Neural crest cell (in vitro differentiated cells): Measurements from ENCODE around the gene SETMAR. TPM values are rescaled to one million over a fixed set of nuclear protein-coding genes. Genes with fewer than 3 reads are reported as not detected.

Experiments
- DNase-seq: peaks from one replicate; pipeline ENCODE4 v3.0.0; 2021; ENCODE audit warnings: low read depth, mixed read lengths, low spot score
- H3K27ac Mint-ChIP-seq: one replicate; pipeline ENCODE4 v1.8.0; 2021; ENCODE audit warnings: mild to moderate bottlenecking, mixed read lengths; ENCODE audit not compliant: unreplicated experiment
- H3K27me3 Mint-ChIP-seq: 2 replicates; pipeline ENCODE4 v1.8.0; 2021; ENCODE audit warnings: low read depth, mild to moderate bottlenecking, mixed read lengths
- H3K36me3 Mint-ChIP-seq: 2 replicates; pipeline ENCODE4 v1.8.0; 2021; ENCODE audit warnings: low read depth, mild to moderate bottlenecking, mixed read lengths
- H3K4me1 Mint-ChIP-seq: 2 replicates; pipeline ENCODE4 v1.8.0; 2021; ENCODE audit warnings: mixed read lengths
- H3K4me3 Mint-ChIP-seq: one replicate; pipeline ENCODE4 v1.8.0; 2021; ENCODE audit warnings: mild to moderate bottlenecking, mixed read lengths
- H3K9me3 Mint-ChIP-seq: 2 replicates; pipeline ENCODE4 v1.8.0; 2021; ENCODE audit warnings: mixed read lengths
- CTCF ChIP-seq: fragments of 200-600 bp; sonication (generic); conservative IDR thresholded peaks from 2 replicates; pipeline ENCODE4 v1.5.0; 2021; ENCODE audit warnings: antibody characterized with exemption, mild to moderate bottlenecking
- total RNA-seq: library from RNA; stranded (reverse); gene quantifications from 2 replicates; pipeline ENCODE4 v1.2.1, GENCODE V29; 2021

The SETMAR gene
- total RNA-seq, 1 donor from 2014 or later = 41.9 TPM

GRCh38 chr3:4351872-4352271, 48.7 kb downstream of the SETMAR start:
- no peak overlapping the region for H3K4me3 Mint-ChIP-seq
- H3K9me3 Mint-ChIP-seq = peaks cover 5% of the 10 kb centered on the region
- TF ChIP-seq CTCF = no peak
- no peak for DNase-seq
- H3K27ac Mint-ChIP-seq = no peak overlapping the region
- peaks cover 10% of the 10 kb centered on the region for H3K36me3 Mint-ChIP-seq
- H3K4me1 Mint-ChIP-seq = peaks cover 5% of the 10 kb centered on the region
- no peaks in the 10 kb centered on the region for H3K27me3 Mint-ChIP-seq

GRCh38 chr3:4355401-4356219, 52.4 kb downstream of the SETMAR start:
- H3K27me3 Mint-ChIP-seq = no peaks in the 10 kb centered on the region
- no peak overlapping the region for H3K4me3 Mint-ChIP-seq
- no peaks in the 10 kb centered on the region for H3K9me3 Mint-ChIP-seq
- no peak overlapping the region for H3K27ac Mint-ChIP-seq
- H3K4me1 Mint-ChIP-seq = peaks cover 5% of the 10 kb centered on the region
- H3K36me3 Mint-ChIP-seq = peaks cover 4% of the 10 kb centered on the region
- DNase-seq = no peak
- TF ChIP-seq CTCF = no peak

- Mint-ChIP-seq H3K27me3 (no peaks in the 10 kb centered on the region), H3K4me1 (peaks cover 5% of the 10 kb centered on the region), H3K9me3 (no peaks in the 10 kb centered on the region), H3K27ac (no peak overlapping the region), H3K4me3 (no peak overlapping the region), H3K36me3 (peaks cover 2% of the 10 kb centered on the region)
- DNase-seq = no peak
- TF ChIP-seq CTCF = no peak
These were observed 53.0 kb downstream of the SETMAR start for GRCh38 chr3:4356220-4356540.

- Mint-ChIP-seq H3K27me3 (no peaks in the 10 kb centered on the region), H3K4me1 (peaks cover 5% of the 10 kb centered on the region), H3K36me3 (peaks cover 2% of the 10 kb centered on the region), H3K4me3 (no peak overlapping the region), H3K9me3 (no peaks in the 10 kb centered on the region), H3K27ac (no peak overlapping the region)
- DNase-seq = no peak
- TF ChIP-seq CTCF = no peak
These were observed 53.6 kb downstream of the SETMAR start for GRCh38 chr3:4356546-4357410.

- TF ChIP-seq CTCF = no peak
- H3K27ac Mint-ChIP-seq = no peak overlapping the region
- no peaks in the 10 kb centered on the region for H3K27me3 Mint-ChIP-seq
- H3K36me3 Mint-ChIP-seq = no peaks in the 10 kb centered on the region
- H3K4me3 Mint-ChIP-seq = no peak overlapping the region
- peaks cover 5% of the 10 kb centered on the region for H3K4me1 Mint-ChIP-seq
- no peak for DNase-seq
- H3K9me3 Mint-ChIP-seq = no peaks in the 10 kb centered on the region
These were observed 55.1 kb downstream of the SETMAR start for GRCh38 chr3:4358273-4358672.
